GM12891 (cell line): ENCODE measurements around the gene USP12.

Experiments
- PAX5 ChIP-seq: IDR thresholded peaks from 2 replicates; pipeline ENCODE4 v1.6.1; 2011; ENCODE audit warnings: low read length, moderate library complexity, mild to moderate bottlenecking; ENCODE audit not compliant: insufficient read depth, severe bottlenecking
- POLR2A ChIP-seq: IDR thresholded peaks from 2 replicates; pipeline ENCODE4 v1.6.1; 2011; ENCODE audit warnings: low read depth, low read length, control low read depth
- POLR2AphosphoS5 ChIP-seq: IDR thresholded peaks from 2 replicates; pipeline ENCODE4 v1.6.1; 2011; ENCODE audit warnings: low read depth, low read length, control low read depth
- SPI1 ChIP-seq: IDR thresholded peaks from 2 replicates; pipeline ENCODE4 v1.6.1; 2011; ENCODE audit warnings: low read depth, low read length, control low read depth
- TAF1 ChIP-seq: IDR thresholded peaks from 2 replicates; pipeline ENCODE4 v1.6.1; 2011; ENCODE audit warnings: low read depth, low read length, control low read depth

- no peak for TF ChIP-seq POLR2A
- TF ChIP-seq TAF1 = no peak
- TF ChIP-seq POLR2AphosphoS5 = no peak
- TF ChIP-seq SPI1 = no peak
- no peak for TF ChIP-seq PAX5
These were observed 144.4 kb downstream of the USP12 start for GRCh38 chr13:27027086-27027667.
